Measurements from ENCODE around the gene EP400.

The EP400 gene

DNA sequence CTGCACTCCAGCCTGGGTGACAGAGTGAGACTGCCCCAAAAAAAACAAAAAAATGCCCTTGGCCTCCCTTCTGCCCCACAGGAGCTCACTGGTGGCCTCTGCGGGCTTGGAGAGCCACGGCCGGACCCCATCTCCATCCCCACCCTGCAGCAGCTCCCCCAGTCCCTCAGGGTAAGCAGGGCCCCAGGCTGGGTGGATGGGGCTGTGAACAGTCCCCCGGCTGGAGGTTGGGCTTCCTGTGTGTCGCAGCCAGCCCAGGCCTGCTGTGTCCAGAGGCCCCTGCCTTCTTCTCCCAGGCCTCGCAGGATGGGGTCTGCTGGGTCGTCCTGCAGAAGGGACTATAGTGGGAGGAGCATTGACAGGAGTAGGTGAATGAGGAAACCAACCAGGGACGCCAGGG, 36.1 kb upstream of the EP400 start:
- TF ChIP-seq, protein P1, sequence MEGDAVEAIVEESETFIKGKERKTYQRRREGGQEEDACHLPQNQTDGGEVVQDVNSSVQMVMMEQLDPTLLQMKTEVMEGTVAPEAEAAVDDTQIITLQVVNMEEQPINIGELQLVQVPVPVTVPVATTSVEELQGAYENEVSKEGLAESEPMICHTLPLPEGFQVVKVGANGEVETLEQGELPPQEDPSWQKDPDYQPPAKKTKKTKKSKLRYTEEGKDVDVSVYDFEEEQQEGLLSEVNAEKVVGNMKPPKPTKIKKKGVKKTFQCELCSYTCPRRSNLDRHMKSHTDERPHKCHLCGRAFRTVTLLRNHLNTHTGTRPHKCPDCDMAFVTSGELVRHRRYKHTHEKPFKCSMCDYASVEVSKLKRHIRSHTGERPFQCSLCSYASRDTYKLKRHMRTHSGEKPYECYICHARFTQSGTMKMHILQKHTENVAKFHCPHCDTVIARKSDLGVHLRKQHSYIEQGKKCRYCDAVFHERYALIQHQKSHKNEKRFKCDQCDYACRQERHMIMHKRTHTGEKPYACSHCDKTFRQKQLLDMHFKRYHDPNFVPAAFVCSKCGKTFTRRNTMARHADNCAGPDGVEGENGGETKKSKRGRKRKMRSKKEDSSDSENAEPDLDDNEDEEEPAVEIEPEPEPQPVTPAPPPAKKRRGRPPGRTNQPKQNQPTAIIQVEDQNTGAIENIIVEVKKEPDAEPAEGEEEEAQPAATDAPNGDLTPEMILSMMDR (IDR thresholded peaks at IDR 0.05; ENCODE audit: insufficient read depth, low read depth, low read length, missing control alignments): no peak
- no peak for DNase-seq (ENCODE audit: low read depth)
- H3K4me3 ChIP-seq (ENCODE audit: low read length): no peak overlapping the region

DNA sequence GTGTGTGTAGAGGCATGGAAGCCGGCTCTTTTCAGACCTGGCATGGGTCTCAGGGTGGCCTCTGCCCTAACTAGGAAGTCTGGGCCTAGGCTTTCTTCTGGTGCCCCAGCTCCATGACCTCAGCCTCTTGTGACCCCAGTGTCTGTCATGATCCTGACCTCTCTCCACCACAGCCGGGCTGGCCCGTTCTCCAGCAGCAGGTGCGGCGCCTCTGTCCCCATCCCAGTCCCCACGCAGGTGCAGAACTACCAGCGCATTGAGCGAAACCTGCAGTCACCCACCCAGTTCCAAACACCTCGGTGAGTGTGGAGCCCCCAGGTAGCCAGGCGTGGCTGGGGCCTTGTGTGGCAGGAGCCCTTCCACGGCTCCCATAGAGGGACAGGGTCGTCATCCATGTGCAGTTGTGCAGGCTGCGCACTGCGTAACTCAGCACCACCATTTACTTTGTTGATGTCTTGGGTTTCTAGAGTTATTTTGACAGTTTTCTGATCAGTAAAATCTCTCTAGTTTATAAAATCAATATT, 35.5 kb upstream of the EP400 start:
- TF ChIP-seq, protein P1 (IDR thresholded peaks at IDR 0.05; ENCODE audit: insufficient read depth, low read depth, low read length, missing control alignments): no peak
- no peak overlapping the region for H3K4me3 ChIP-seq (ENCODE audit: low read length)
- no peak for DNase-seq (ENCODE audit: low read depth)

DNA sequence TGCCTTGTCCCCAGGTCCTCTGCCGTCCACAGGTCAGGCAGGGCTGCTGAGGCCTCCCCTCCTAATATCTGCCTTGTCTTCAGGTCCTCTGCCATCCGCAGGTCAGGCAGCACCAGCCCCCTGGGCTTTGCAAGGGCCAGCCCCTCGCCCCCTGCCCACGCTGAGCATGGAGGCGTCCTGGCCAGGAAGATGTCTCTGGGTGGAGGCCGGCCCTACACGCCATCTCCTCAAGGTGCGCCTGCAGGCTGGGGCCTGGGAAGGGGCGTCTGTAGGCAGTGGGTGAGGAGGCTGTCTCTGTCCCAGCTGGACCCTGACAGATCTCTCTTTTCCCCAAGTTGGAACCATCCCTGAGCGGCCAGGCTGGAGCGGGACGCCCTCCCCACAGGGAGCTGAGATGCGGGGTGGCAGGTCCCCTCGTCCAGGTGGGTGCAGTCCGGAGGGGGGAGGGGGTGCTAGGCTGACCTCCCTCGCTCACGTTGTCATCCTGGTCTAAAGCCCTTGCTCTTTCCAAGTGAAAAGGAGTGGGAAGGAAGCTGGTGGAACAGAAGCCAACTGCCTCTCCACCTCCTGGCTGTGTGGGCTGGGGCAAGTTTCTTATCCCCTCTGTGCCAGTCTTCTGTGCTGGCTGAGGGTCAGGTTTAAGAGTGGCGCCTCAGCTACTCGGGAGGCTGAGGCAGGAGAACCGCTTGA, 34.6 kb upstream of the EP400 start:
- DNase-seq (ENCODE audit: low read depth): no peak
- no peak overlapping the region for H3K4me3 ChIP-seq (ENCODE audit: low read length)
- TF ChIP-seq, protein P1 (IDR thresholded peaks at IDR 0.05; ENCODE audit: insufficient read depth, low read depth, low read length, missing control alignments): no peak

DNA sequence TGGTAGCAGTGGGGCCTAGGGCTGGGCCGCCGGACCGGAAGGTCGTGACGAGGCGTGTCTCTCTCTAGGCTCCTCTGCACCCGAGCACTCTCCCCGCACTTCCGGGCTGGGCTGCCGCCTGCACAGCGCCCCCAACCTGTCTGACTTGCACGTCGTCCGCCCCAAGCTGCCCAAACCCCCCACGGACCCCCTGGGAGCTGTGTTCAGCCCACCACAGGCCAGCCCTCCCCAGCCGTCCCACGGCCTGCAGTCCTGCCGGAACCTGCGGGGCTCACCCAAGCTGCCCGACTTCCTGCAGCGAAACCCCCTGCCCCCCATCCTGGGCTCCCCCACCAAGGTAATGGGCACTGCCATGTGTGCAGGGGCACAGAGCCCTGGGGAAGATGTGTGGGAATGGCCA, 33.9 kb upstream of the EP400 start:
- DNase-seq (ENCODE audit: low read depth): no peak
- no peak overlapping the region for H3K4me3 ChIP-seq (ENCODE audit: low read length)
- TF ChIP-seq, protein P1 (IDR thresholded peaks at IDR 0.05; ENCODE audit: insufficient read depth, low read depth, low read length, missing control alignments): no peak

DNA sequence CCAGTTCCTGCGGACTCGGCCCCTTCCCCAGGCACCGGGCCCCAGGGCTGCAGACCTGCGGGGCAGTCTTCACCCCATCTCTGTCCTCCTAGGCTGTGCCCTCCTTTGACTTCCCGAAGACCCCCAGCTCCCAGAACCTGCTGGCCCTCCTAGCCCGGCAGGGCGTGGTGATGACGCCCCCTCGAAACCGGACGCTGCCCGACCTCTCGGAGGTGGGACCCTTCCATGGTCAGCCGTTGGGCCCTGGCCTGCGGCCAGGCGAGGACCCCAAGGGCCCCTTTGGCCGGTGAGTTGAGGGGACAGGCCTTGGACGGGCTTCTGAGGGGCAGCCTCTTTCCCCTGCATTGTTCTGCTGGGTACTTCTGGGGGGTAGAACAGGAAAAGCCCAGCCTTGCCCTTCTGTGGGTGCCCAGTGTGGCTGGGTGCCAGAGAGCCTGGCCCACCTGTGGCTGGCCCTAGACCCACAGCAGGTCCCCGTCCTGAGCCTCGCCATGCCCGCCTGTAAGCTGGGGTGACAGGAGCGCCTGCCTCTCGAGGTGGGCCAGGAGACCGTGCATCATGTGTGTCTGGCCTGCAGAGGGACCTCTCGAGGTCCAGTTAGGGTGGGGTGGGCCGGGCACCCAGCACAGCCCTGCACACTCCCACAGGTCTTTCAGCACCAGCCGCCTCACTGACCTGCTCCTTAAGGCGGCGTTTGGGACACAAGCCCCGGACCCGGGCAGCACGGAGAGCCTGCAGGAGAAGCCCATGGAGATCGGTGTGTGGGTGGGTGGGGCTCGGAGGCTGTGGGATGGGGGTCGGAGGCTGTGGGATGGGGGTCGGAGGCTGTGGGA, 33.2 kb upstream of the EP400 start:
- DNase-seq (ENCODE audit: low read depth): no peak
- H3K4me3 ChIP-seq (ENCODE audit: low read length): no peak overlapping the region
- TF ChIP-seq, protein P1 (IDR thresholded peaks at IDR 0.05; ENCODE audit: insufficient read depth, low read depth, low read length, missing control alignments): no peak

DNA sequence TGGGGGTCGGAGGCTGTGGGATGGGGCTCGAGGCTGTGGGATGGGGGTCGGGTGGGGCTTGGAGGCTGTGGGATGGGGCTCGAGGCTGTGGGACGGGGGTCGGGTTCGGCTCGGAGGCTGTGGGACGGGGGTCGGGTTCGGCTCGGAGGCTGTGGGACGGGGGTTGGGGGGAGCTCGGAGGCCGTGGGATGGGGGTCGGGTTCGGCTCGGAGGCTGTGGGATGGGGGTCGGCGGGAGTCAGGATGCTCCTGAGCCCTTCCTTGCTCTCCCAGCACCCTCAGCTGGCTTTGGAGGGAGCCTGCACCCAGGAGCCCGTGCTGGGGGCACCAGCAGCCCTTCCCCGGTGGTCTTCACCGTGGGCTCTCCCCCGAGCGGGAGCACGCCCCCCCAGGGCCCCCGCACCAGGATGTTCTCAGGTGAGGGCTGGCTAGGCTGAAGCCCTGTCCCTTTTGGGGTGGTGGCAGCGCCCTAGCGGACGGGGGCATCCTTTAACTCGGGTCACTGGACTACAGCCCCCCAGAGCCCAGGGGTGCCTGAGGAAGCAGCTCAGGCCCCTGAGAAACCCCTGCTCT, 32.5 kb upstream of the EP400 start:
- DNase-seq (ENCODE audit: low read depth): no peak
- TF ChIP-seq, protein P1 (IDR thresholded peaks at IDR 0.05; ENCODE audit: insufficient read depth, low read depth, low read length, missing control alignments): no peak
- no peak overlapping the region for H3K4me3 ChIP-seq (ENCODE audit: low read length)

Measured in epithelial cell of esophagus (primary cell).